GM21786 (cell line): Measurements from ENCODE around the gene CRKL.
"Not testable (repeated sequence)": the region's sequence is repeated elsewhere in the genome, so short reads cannot be mapped to it uniquely, and the experiment has no call there.

Experiments
- ATAC-seq: cut with Tn5 transposase; IDR thresholded peaks from one replicate; pipeline ENCODE4 v1.9.1; 2021; ENCODE audit not compliant: unreplicated experiment

The CRKL gene

GRCh38 chr22:20965888-20966855 lies 49.0 kb downstream of the CRKL start:
- no peak for ATAC-seq

GRCh38 chr22:20966883-20967696 lies 49.9 kb downstream of the CRKL start, which contains the start of gene AIFM3:
AIFM3 (plus strand) TSS chr22:20967255; CDS start chr22:20967945, 690 bp downstream.
- no peak for ATAC-seq

DNA sequence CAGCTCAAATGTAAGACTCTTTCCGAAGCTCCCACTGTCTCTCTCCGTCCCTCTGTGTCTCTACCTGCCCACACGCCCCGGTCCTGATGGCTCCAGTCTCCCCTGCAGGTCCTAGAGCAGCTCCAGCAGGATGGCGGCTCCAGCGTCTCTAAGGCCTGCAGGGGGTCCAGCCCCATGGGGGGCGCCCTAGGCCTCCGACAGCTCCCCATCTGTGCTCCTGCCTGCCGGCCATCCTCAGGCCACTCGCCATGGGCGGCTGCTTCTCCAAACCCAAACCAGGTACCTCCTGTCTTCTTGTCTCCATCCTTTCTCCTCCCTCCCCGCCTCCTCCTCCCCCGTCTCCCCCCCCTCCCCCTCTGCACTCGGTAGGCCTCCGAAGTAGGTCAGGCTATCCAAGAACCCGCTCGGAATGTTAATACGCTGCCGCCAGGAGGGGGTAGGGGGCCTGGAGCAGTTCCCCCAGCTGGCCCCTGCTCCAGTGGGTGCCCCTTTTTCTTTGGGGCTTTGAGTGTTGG lies 50.5 kb downstream of the CRKL start:
- ATAC-seq, result no peak

GRCh38 chr22:20968281-20968977 lies 51.2 kb downstream of the CRKL start:
- ATAC-seq, result no peak

GRCh38 chr22:20970939-20971657 lies 53.9 kb downstream of the CRKL start:
- ATAC-seq, result no peak

DNA sequence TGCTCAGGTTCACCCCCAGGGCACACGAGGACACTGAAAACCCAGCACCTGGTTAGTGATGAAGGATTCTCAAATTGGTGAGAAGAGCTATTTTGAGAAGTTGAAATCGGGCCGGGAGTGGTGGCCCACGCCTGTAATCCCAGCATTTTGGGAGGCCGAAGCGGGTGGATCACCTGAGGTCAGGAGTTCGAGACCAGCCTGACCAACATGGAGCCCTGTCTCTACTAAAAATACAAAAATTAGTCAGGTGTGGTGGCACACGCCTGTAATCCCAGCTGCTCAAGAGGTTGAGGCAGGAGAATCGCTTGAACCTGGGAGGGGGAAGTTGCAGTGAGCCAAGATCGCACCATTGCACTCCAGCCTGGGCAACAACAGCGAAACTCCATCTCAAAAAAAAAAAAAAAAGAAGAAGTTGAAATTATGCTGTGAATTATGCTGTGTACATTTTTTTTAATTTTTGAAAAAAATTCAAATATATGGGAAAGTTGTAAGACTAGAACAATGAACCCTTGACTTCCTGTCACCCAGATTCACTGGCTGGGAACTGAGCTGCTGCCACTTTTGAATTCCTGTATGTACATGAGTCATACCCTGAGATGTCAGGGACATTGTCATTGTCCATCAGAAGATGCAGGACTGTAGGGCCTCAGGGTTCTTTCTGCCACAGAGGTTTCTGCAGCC lies 54.9 kb downstream of the CRKL start:
- not testable (repeated sequence) for ATAC-seq

GRCh38 chr22:20972933-20973577 lies 55.8 kb downstream of the CRKL start:
- no peak for ATAC-seq

DNA sequence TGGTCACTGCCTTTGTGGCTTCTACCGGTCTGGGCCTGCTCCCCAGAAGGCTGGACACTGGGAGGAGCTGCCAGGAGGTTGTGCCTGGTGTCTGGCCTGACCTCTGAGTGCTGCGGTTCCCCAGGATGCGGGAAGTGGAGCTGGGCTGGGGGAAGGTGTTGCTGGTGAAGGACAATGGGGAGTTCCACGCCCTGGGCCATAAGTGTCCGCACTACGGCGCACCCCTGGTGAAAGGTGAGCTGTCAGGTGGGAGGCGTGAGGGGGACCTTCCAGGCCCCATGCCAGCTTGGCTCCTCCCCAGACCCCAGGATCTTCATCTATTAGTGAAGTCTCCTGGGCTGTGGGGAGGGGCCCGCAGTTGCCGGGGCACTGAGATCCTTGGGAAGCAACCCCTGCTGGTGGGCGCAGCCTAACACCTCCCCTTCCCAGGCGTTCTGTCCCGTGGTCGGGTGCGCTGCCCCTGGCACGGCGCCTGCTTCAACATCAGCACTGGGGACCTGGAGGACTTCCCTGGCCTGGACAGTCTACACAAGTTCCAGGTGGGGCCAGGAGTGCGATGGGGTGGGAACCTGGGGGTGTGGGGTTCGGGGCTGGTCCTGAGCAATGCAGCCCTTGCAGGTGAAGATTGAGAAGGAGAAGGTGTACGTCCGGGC lies 56.6 kb downstream of the CRKL start:
- ATAC-seq, result no peak

- ATAC-seq, result no peak
These were observed 57.2 kb downstream of the CRKL start for GRCh38 chr22:20974336-20974955.

DNA sequence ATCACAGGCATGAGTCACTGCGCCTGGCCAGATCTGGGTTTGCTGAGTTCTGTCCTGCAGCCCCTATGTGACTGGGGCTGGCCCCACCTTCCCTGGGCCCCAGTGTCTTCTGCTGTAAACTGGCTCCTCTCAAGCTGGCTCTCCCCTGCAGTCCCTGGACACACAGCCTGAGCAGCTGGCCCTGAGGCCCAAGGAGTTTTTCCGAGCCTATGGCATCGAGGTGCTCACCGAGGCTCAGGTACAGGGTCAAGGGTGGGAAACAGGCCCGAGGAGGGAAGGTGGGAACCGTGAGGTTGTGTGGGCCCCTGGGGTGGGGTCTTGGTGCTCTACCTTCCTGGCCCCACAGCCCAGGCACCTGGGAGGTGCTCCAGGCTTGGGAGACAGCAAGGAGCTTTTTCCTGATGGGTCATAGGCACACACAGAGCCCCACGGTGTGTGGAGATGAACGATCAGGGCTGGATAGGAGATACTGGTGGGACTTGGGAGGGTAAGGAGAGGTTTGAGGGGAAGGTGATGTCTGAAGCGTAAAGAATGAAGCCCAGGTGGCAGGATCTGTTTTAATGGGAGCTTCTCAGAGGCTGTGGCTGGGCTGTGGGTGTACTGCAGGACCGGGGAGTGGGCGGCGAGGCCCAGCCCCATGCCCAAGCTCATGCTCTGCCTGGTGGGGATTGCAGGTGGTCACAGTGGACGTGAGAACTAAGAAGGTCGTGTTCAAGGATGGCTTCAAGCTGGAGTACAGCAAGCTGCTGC lies 58.5 kb downstream of the CRKL start:
- ATAC-seq, result no peak

GRCh38 chr22:20976291-20976877 lies 59.2 kb downstream of the CRKL start:
- no peak for ATAC-seq

GRCh38 chr22:20977019-20977418 lies 59.8 kb downstream of the CRKL start:
- ATAC-seq, result no peak

DNA sequence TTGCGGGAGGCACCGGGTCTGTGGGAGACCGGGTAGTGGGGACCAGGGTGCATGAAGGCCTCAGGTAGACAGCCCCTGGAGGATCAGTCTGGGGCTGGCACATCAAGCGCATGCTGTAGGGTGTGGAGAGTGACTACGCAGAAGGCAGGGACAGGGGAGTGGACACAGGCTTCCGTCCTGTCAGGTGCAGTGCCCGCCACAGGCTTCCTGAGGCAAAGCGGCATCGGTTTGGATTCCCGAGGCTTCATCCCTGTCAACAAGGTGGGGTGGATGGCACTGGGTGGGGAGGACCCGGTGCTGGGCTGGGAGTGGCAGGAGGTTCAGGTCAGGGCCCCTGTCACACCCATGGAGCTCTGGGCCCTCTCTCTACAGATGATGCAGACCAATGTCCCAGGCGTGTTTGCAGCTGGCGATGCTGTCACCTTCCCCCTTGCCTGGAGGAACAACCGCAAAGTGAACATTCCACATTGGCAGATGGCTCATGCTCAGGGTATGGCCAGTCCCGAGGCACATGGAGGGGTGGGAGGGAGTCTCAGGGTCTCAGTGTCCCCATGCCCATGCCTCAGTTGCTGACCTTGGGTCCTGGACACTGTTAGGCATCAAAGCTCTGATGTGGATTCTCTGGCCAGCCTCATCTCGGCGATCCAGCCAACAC lies 60.4 kb downstream of the CRKL start:
- ATAC-seq, result no peak

GRCh38 chr22:20978419-20978818 lies 61.2 kb downstream of the CRKL start:
- ATAC-seq, result no peak

- ATAC-seq, result no peak
These were observed 62.1 kb downstream of the CRKL start for GRCh38 chr22:20979243-20979809.

DNA sequence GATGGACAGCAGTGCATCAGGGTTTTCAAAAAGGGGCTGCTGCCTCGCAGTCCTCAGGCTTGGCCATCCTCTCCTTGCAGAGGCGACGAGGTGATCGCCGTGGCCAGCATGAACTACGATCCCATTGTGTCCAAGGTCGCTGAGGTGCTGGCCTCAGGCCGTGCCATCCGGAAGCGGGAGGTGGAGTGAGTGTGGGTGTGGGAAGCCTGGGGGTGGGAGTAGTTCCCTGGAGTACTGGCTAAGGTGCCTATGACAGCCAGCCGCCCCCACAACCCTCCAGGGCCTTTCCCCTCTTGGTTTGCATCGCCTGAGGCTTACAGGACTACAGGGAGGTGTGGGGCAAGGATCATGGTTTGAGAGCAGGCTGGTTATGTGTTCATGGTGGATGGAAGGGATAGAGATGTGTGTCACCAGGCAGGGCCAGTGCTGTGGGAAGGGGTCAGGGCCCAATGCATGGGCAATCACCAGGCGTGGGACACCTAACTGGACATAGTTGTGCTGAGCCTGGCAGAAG lies 62.8 kb downstream of the CRKL start:
- no peak for ATAC-seq
